GM10847 (cell line): ENCODE measurements around the gene CASP10.

Source experiments
- POLR2A ChIP-seq: IDR thresholded peaks from 2 replicates; pipeline ENCODE4 v1.6.1; 2011; ENCODE audit not compliant: insufficient read length; ENCODE audit errors: extremely low read depth

The CASP10 gene

GRCh38 chr2:201182650-201183364 lies at the start of gene CASP10:
Gene CASP10, plus strand, starts transcription at chr2:201183141. Its CDS starts 2,637 bp downstream, at chr2:201185778.
- no peak for TF ChIP-seq POLR2A

GRCh38 chr2:201135386-201135785 lies 47.6 kb upstream of the CASP10 start:
- TF ChIP-seq POLR2A: no peak

GRCh38 chr2:201136889-201137321 lies 46.0 kb upstream of the CASP10 start:
- TF ChIP-seq POLR2A: no peak

- no peak for TF ChIP-seq POLR2A
Observed at GRCh38 chr2:201137505-201138400, 45.2 kb upstream of the CASP10 start.

- TF ChIP-seq POLR2A: no peak
Observed at GRCh38 chr2:201138401-201138970, 44.5 kb upstream of the CASP10 start.

GRCh38 chr2:201139836-201140604 lies 42.9 kb upstream of the CASP10 start:
- TF ChIP-seq POLR2A: no peak

GRCh38 chr2:201144101-201145051 lies 38.6 kb upstream of the CASP10 start:
- no peak for TF ChIP-seq POLR2A

GRCh38 chr2:201148434-201148990 lies 34.4 kb upstream of the CASP10 start:
- TF ChIP-seq POLR2A: no peak

- TF ChIP-seq POLR2A: no peak
Observed at GRCh38 chr2:201149064-201149820, 33.7 kb upstream of the CASP10 start.

- no peak for TF ChIP-seq POLR2A
Observed at GRCh38 chr2:201150454-201151020, 32.4 kb upstream of the CASP10 start.

GRCh38 chr2:201151127-201151981 lies 31.6 kb upstream of the CASP10 start:
- no peak for TF ChIP-seq POLR2A

- no peak for TF ChIP-seq POLR2A
Observed at GRCh38 chr2:201152517-201152916, 30.4 kb upstream of the CASP10 start.
